Esophagus mucosa (tissue), 1 donor: ENCODE results near the gene POC1A. TPM values are rescaled to one million over a fixed set of nuclear protein-coding genes. Genes with fewer than 3 reads are reported as not detected.

Source experiments
- ATAC-seq: fragments of 200-7000 bp; cut with Tn5 transposase; one replicate; pipeline ENCODE4 v1.9.1; 2020
- total RNA-seq: library from RNA; stranded (reverse); gene quantifications from one replicate; pipeline ENCODE4 v1.2.4, GENCODE V29; 2023
- donor health status: DM: yes; HTN: yes; CAD: no.

Gene POC1A
- total RNA-seq, 1 donor from 2014 or later = 8.4 TPM

- ATAC-seq = no peak
Observed at GRCh38 chr3:52084216-52084945, 69.8 kb downstream of the POC1A start.

- ATAC-seq = no peak
Observed at GRCh38 chr3:52083556-52084087, 70.6 kb downstream of the POC1A start.

- ATAC-seq = no peak
Observed at GRCh38 chr3:52082951-52083350, 71.3 kb downstream of the POC1A start.

GRCh38 chr3:52080830-52081719, 73.1 kb downstream of the POC1A start:
- ATAC-seq = no peak

GRCh38 chr3:52079958-52080357, 74.3 kb downstream of the POC1A start:
- ATAC-seq = no peak

GRCh38 chr3:52078781-52079560, 75.3 kb downstream of the POC1A start:
- ATAC-seq = no peak

- ATAC-seq = no peak
Observed at GRCh38 chr3:52077925-52078324, 76.3 kb downstream of the POC1A start.

- ATAC-seq = no peak
Observed at GRCh38 chr3:52076896-52077780, 77.1 kb downstream of the POC1A start.

- ATAC-seq = no peak
Observed at GRCh38 chr3:52073490-52073889, 80.7 kb downstream of the POC1A start.

- ATAC-seq = no peak
Observed at GRCh38 chr3:52072471-52072870, 81.8 kb downstream of the POC1A start.

- peak; percentile 24 for ATAC-seq
Observed at GRCh38 chr3:52072020-52072419, 82.2 kb downstream of the POC1A start.

- no peak for ATAC-seq
Observed at GRCh38 chr3:52070724-52071621, 83.2 kb downstream of the POC1A start.

- no peak for ATAC-seq
Observed at GRCh38 chr3:52069855-52070254, 84.4 kb downstream of the POC1A start.

- no peak for ATAC-seq
Observed at GRCh38 chr3:52069135-52069534, 85.1 kb downstream of the POC1A start.

- no peak for ATAC-seq
Observed at GRCh38 chr3:52068730-52069129, 85.5 kb downstream of the POC1A start.

GRCh38 chr3:52068055-52068571, 86.1 kb downstream of the POC1A start:
- ATAC-seq = no peak

GRCh38 chr3:52067526-52067925, 86.7 kb downstream of the POC1A start:
- no peak for ATAC-seq

GRCh38 chr3:52067046-52067445, 87.2 kb downstream of the POC1A start:
- ATAC-seq = peak; percentile 47

GRCh38 chr3:52065264-52065756, 88.9 kb downstream of the POC1A start:
- peak; percentile 72 for ATAC-seq

GRCh38 chr3:52064561-52064960, 89.7 kb downstream of the POC1A start:
- no peak for ATAC-seq
